ENCODE measurements around the gene TJP1. TPM values are rescaled to one million over a fixed set of nuclear protein-coding genes. Genes with fewer than 3 reads are reported as not detected.
"Not testable (repeated sequence)": the region's sequence is repeated elsewhere in the genome, so short reads cannot be mapped to it uniquely, and the experiment has no call there.

The TJP1 gene
- total RNA-seq, 8 experiments from 2014 or later, result 25.1 to 375 (median 57.5) TPM

- Histone ChIP-seq H3K27ac (no peak overlapping the region), H3K4me3 (no peak overlapping the region), H3K4me1 (replicated peaks in 1 of 2) (no peaks in the 10 kb centered on the region)
- in situ Hi-C loops (cut with MboI; ENCODE audit: low pct_unique_long_range_greater_than_20kb in 2 of 9, low sequenced_read_pairs in 9 of 9, unreplicated experiment in 9 of 9), result no loop called here
- peak in 1 of 8 experiments; percentile 6 for ATAC-seq (replicated peaks in 6 of 8)
- WGBS, 10 experiments, result 89 to 100% (median 100%) methylated on average over 1 of the region's 1 CpG
Observed at GRCh38 chr15:29785642-29786041, 36.6 kb downstream of the TJP1 start.

- H3K4me1 ChIP-seq (replicated peaks in 1 of 2), result no peaks in the 10 kb centered on the region
- peak in 1 of 8 experiments; percentile 6 for ATAC-seq (replicated peaks in 6 of 8)
- no peak overlapping the region for H3K4me3 ChIP-seq
- WGBS, 10 experiments, result 80 to 100% (median 91%) methylated on average over 1 to 2 of the region's 2 CpGs; no CpG with 5 or more reads in 1 of the 10 experiments
- H3K27ac ChIP-seq, result no peak overlapping the region
- in situ Hi-C loops (cut with MboI; ENCODE audit: low pct_unique_long_range_greater_than_20kb in 2 of 9, low sequenced_read_pairs in 9 of 9, unreplicated experiment in 9 of 9), result no loop called here
Observed at GRCh38 chr15:29785136-29785535, 37.1 kb downstream of the TJP1 start.

DNA sequence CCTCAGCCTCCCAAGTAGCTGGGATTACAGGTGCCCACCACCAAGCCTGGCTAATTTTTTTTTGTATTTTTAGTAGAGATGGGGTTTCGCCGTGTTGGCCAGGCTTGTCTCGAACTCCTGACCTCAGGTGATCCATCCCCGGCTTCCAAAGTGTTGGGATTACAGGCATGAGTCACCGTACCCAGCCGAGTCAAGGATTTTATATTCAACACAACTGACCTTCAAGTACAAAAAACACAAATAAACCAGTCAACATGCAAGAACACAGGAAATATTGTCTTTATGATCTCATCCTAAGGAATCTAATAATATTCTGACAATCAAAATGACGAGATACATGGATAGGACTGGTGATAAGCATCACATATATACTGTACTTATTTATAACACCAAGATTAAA lies 37.9 kb downstream of the TJP1 start:
- no peak overlapping the region for H3K4me3 ChIP-seq
- in situ Hi-C loops (cut with MboI; ENCODE audit: low pct_unique_long_range_greater_than_20kb in 2 of 9, low sequenced_read_pairs in 9 of 9, unreplicated experiment in 9 of 9), result no loop called here
- H3K4me1 ChIP-seq (replicated peaks in 1 of 2), result no peaks in the 10 kb centered on the region
- 88 to 100% (median 100%) methylated on average over 1 to 7 of the region's 7 CpGs; no CpG with 5 or more reads in 2 of the 10 experiments for WGBS, 10 experiments
- no peak for ATAC-seq (replicated peaks in 6 of 8)
- H3K27ac ChIP-seq, result no peak overlapping the region

GRCh38 chr15:29782816-29783215 lies 39.5 kb downstream of the TJP1 start:
- H3K4me1 ChIP-seq (replicated peaks in 1 of 2); H3K4me3 ChIP-seq; ATAC-seq (replicated peaks in 6 of 8); H3K27ac ChIP-seq; in situ Hi-C loops (cut with MboI; ENCODE audit: low pct_unique_long_range_greater_than_20kb in 2 of 9, low sequenced_read_pairs in 9 of 9, unreplicated experiment in 9 of 9): not testable (repeated sequence)
- 71 to 100% (median 80%) methylated on average over 1 to 7 of the region's 8 CpGs; no CpG with 5 or more reads in 1 of the 10 experiments for WGBS, 10 experiments

- in situ Hi-C loops (cut with MboI; ENCODE audit: low pct_unique_long_range_greater_than_20kb in 2 of 9, low sequenced_read_pairs in 9 of 9, unreplicated experiment in 9 of 9), result no loop called here
- Histone ChIP-seq H3K27ac (no peak overlapping the region), H3K4me3 (no peak overlapping the region), H3K4me1 (replicated peaks in 1 of 2) (peaks cover 5 to 7% of the 10 kb centered on the region in 2 donors)
- ATAC-seq (replicated peaks in 6 of 8), result no peak
Observed at GRCh38 chr15:29778382-29778781, 43.9 kb downstream of the TJP1 start.

DNA sequence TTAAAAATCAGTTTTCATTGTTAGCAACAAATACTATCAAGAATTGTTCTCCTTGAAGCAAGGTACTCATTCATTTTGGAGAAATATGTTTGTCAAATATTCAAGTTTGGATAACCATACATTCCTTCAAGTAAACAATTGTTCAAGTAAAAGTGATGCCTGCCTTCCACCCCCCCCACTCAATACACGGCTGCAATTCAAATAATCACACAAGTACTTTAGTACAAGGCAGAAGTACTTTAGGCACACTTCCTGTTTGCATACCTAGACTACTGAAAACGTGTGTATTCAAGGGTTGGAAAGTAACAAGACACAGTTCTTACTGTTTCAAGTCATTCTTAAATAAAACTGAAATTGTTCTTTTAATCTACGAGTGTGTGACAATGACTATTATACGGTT lies 45.4 kb downstream of the TJP1 start:
- WGBS, 10 experiments, result 66 to 100% (median 80%) methylated on average over 1 to 4 of the region's 4 CpGs; no CpG with 5 or more reads in 1 of the 10 experiments
- H3K27ac ChIP-seq, result no peak overlapping the region
- H3K4me3 ChIP-seq, result no peak overlapping the region
- peaks cover 5 to 7% of the 10 kb centered on the region in 2 donors for H3K4me1 ChIP-seq (replicated peaks in 1 of 2)
- ATAC-seq (replicated peaks in 6 of 8), result no peak
- in situ Hi-C loops (cut with MboI; ENCODE audit: low pct_unique_long_range_greater_than_20kb in 2 of 9, low sequenced_read_pairs in 9 of 9, unreplicated experiment in 9 of 9), result no loop called here

GRCh38 chr15:29774900-29775299 lies 47.4 kb downstream of the TJP1 start:
- peak in 7 of 8 experiments; percentile 54 to 99 (median 75) for ATAC-seq (replicated peaks in 6 of 8)
- in situ Hi-C loops (cut with MboI; ENCODE audit: low pct_unique_long_range_greater_than_20kb in 2 of 9, low sequenced_read_pairs in 9 of 9, unreplicated experiment in 9 of 9), result no loop called here
- Histone ChIP-seq H3K4me3 (no peak overlapping the region), H3K27ac (no peak overlapping the region), H3K4me1 (replicated peaks in 1 of 2) (peaks cover 5 to 7% of the 10 kb centered on the region in 2 donors)
- 24 to 94% (median 77%) methylated on average over 3 to 6 of the region's 6 CpGs for WGBS, 10 experiments

GRCh38 chr15:29773816-29774215 lies 48.5 kb downstream of the TJP1 start:
- H3K4me3 ChIP-seq, result no peak overlapping the region
- WGBS, 10 experiments, result 25 to 100% (median 100%) methylated on average over 1 of the region's 1 CpG; no CpG with 5 or more reads in 1 of the 10 experiments
- ATAC-seq (replicated peaks in 6 of 8), result no peak
- in situ Hi-C loops (cut with MboI; ENCODE audit: low pct_unique_long_range_greater_than_20kb in 2 of 9, low sequenced_read_pairs in 9 of 9, unreplicated experiment in 9 of 9), result no loop called here
- no peak overlapping the region for H3K27ac ChIP-seq
- H3K4me1 ChIP-seq (replicated peaks in 1 of 2), result peaks cover 5 to 7% of the 10 kb centered on the region in 2 donors

GRCh38 chr15:29773000-29773399 lies 49.3 kb downstream of the TJP1 start:
- 80 to 100% (median 89%) methylated on average over 1 to 3 of the region's 4 CpGs; no CpG with 5 or more reads in 2 of the 10 experiments for WGBS, 10 experiments
- no peak for ATAC-seq (replicated peaks in 6 of 8)
- in situ Hi-C loops (cut with MboI; ENCODE audit: low pct_unique_long_range_greater_than_20kb in 2 of 9, low sequenced_read_pairs in 9 of 9, unreplicated experiment in 9 of 9), result no loop called here
- Histone ChIP-seq H3K4me1 (replicated peaks in 1 of 2) (peaks cover 5 to 7% of the 10 kb centered on the region in 2 donors), H3K4me3 (no peak overlapping the region), H3K27ac (no peak overlapping the region)

GRCh38 chr15:29770796-29771195 lies 51.5 kb downstream of the TJP1 start:
- H3K4me1 ChIP-seq (replicated peaks in 1 of 2), result peaks cover 5 to 7% of the 10 kb centered on the region in 2 donors
- 57 to 100% (median 93%) methylated on average over 2 of the region's 2 CpGs for WGBS, 10 experiments
- H3K27ac ChIP-seq, result no peak overlapping the region
- in situ Hi-C loops (cut with MboI; ENCODE audit: low pct_unique_long_range_greater_than_20kb in 2 of 9, low sequenced_read_pairs in 9 of 9, unreplicated experiment in 9 of 9), result no loop called here
- ATAC-seq (replicated peaks in 6 of 8), result no peak
- H3K4me3 ChIP-seq, result no peak overlapping the region

DNA sequence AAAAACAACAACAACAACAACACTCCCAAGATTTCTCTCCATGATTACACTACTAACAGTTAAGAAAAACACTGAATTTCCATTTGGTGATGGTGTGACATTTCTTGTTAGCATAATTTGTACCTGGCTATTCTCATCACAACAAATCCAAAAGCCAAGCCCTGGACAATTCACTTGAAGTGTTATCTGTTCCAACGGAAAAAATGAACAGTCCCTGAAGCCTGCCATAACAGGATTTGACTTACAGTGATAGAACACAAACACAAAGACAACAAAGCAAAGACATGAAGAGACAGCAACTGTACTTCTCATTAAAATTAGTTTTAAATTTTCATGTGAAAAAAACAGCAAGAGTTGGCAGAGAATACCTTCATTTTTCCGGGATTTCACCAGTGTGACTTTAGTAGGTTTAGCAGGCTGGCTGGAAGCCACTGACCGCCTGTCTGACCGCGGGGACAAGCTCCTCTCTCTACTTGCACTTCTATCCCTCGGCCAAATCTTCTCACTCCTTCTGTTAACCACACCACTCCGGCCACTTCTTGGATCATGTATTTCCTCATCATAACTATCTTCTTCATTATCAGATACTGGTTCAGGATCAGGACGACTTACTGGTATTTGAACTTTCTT lies 56.3 kb downstream of the TJP1 start:
- H3K27ac ChIP-seq, result no peak overlapping the region
- 0 to 97% (median 83%) methylated on average over 1 to 7 of the region's 8 CpGs for WGBS, 10 experiments
- no peak for ATAC-seq (replicated peaks in 6 of 8)
- H3K4me1 ChIP-seq (replicated peaks in 1 of 2), result no peaks in the 10 kb centered on the region
- in situ Hi-C loops (cut with MboI; ENCODE audit: low pct_unique_long_range_greater_than_20kb in 2 of 9, low sequenced_read_pairs in 9 of 9, unreplicated experiment in 9 of 9), result no loop called here
- H3K4me3 ChIP-seq, result no peak overlapping the region

GRCh38 chr15:29765234-29765841 lies 56.9 kb downstream of the TJP1 start:
- WGBS, 10 experiments, result 80 to 100% (median 95%) methylated on average over 1 to 3 of the region's 3 CpGs; no CpG with 5 or more reads in 3 of the 10 experiments
- H3K4me1 ChIP-seq (replicated peaks in 1 of 2), result no peaks in the 10 kb centered on the region
- H3K27ac ChIP-seq, result no peak overlapping the region
- H3K4me3 ChIP-seq, result no peak overlapping the region
- ATAC-seq (replicated peaks in 6 of 8), result peak in 1 of 8 experiments; percentile 12
- in situ Hi-C loops (cut with MboI; ENCODE audit: low pct_unique_long_range_greater_than_20kb in 2 of 9, low sequenced_read_pairs in 9 of 9, unreplicated experiment in 9 of 9), result no loop called here

DNA sequence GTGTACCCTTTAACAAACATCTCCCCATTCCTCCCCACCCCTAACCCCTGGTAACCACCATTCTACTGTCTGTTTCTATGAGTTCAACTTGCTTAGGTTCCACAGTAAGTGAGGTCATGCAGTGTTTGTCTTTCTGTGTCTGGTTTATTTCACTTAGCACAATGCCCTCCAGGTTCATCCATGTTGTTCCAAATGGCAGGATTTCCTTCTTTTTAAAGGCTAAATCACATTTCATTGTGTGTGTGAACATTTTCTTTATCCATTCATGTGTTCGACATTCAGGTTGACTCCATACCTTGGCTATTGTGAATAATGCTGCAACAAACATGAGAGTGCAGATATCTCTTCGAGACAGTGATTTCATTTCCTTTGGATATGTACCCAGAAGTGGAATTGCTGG lies 62.7 kb downstream of the TJP1 start:
- ATAC-seq (replicated peaks in 6 of 8), result peak in 2 of 8 experiments; percentile 12 to 40
- H3K27ac ChIP-seq, result no peak overlapping the region
- no peaks in the 10 kb centered on the region for H3K4me1 ChIP-seq (replicated peaks in 1 of 2)

More for the DNA sequence above, 62.7 kb downstream of the TJP1 start:
- WGBS, 10 experiments, result 69 to 100% (median 100%) methylated on average over 1 to 2 of the region's 2 CpGs
- no peak overlapping the region for H3K4me3 ChIP-seq
- in situ Hi-C loops (cut with MboI; ENCODE audit: low pct_unique_long_range_greater_than_20kb in 2 of 9, low sequenced_read_pairs in 9 of 9, unreplicated experiment in 9 of 9), result no loop called here
